Adipose tissue (tissue), 3 donors: Measurements from ENCODE around the gene NAP1L5. TPM values are rescaled to one million over a fixed set of nuclear protein-coding genes. Genes with fewer than 3 reads are reported as not detected.

ENCODE experiments used
- polyA plus RNA-seq, 3 donors: library from polyadenylated mRNA; stranded (reverse); fragments of 200-250 nt; gene quantifications; one replicate each; pipeline ENCODE4 v1.2.3, GENCODE V29; 2013
- donor health status: healthy with polysubstance abuse.
- donor health status: Bipolar disorder and iron deficiency.
- donor health status: healthy.

The NAP1L5 gene
- polyA plus RNA-seq, 3 donors = 1.7 to 23.5 (median 6.0) TPM

Other genes starting within 250 kb of the NAP1L5 start
- 1 to 10 TPM; 3.2 to 3.7 (median 3.7) TPM for gene HERC5, start 240.7 kb downstream of the NAP1L5 start, polyA plus RNA-seq
- gene PYURF, start 174.1 kb downstream of the NAP1L5 start, polyA plus RNA-seq = 100 to 1,000 TPM in 2 of 3 donors, 10 to 100 TPM in 1; 70.5 to 114 (median 113) TPM
- gene HERC3, start 105.3 kb downstream of the NAP1L5 start, polyA plus RNA-seq = 1 to 10 TPM; 3.7 to 8.5 (median 7.2) TPM